A549 treated with DMSO at 1 μM for 4 hours (cell line): ENCODE measurements around the gene ZNF33B. TPM values are rescaled to one million over a fixed set of nuclear protein-coding genes. Genes with fewer than 3 reads are reported as not detected.

Experiments used
- total RNA-seq: library from RNA; stranded (reverse); fragments of 200-300 nt; extraction: Qiagen RNA extraction; gene quantifications from 5 replicates; pipeline ENCODE4 v1.2.3, GENCODE V29; 2022; ENCODE audit warnings: low read depth

The ZNF33B gene
- total RNA-seq: 5.6 to 7.7 TPM (median 6.2 TPM) in 5 replicates

DNA sequence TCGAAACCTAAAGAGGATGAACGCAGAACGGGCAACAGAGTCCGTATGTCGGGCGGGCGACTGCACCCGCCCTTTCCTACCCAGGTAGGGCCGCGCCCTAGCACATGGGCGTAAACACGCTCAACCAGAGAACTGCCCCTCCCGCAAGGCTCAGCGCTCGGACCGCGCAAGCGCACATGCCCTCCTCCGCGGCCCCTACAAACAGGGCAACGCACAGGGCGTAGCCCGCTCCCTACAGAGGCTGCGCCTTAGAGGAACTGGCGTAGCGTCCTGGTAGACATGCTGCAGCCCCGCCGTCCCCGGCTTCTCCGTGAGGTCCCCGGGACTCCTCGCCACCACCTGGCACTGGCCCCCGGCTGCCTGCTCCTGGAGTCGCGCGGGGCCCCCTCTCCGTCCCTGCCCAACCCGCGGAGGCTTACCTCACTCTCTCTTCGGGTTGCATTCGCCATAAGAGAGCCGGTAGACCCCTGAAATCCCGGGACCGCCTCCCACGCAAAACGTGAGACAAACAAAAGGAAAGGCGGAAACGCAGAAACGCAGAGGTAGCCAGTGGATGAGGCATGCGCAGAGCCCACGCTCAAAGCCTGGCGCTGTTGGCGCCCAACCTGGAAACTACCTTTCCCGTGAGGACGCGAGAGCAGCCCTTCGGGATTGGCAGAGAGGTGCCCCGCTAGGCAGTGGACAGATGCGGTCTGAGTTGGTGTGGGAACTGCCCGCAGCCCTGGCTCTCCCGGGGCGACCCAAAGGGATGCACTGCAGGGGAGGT is at the start of gene ZNF33B:
Gene ZNF33B, minus strand, starts transcription at position 516 of the 766 bp plus-strand sequence. CDS start 1,642 bp downstream, outside the sequence.

Other genes with a start within 250 kb of the ZNF33B start
- gene BMS1, start 144.2 kb upstream of the ZNF33B start, total RNA-seq: 25.0 to 27.5 TPM (median 26.6 TPM) in 5 replicates